Loucy (cell line): ENCODE data around the gene RHBDF1.
"Not testable (repeated sequence)": the region's sequence is repeated elsewhere in the genome, so short reads cannot be mapped to it uniquely, and the experiment has no call there.

ENCODE experiments used
- H2AFZ ChIP-seq: fragments of 200-600 bp; sonication (generic); 2 replicates; pipeline ENCODE4 v1.6.0; 2016; ENCODE audit warnings: antibody characterized with exemption, mild to moderate bottlenecking, low read length, moderate library complexity
- H3F3A ChIP-seq: fragments of 200-600 bp; 2 replicates; pipeline ENCODE4 v1.6.0; 2016; ENCODE audit warnings: antibody characterized with exemption, low read depth, mild to moderate bottlenecking
- H3K27me3 ChIP-seq: fragments of 200-600 bp; sonication (generic); 2 replicates; pipeline ENCODE4 v1.6.1; 2014; ENCODE audit warnings: low read length, mild to moderate bottlenecking; ENCODE audit not compliant: insufficient read depth, poor library complexity, severe bottlenecking
- H3K36me3 ChIP-seq: fragments of 200-600 bp; sonication (generic); 2 replicates; pipeline ENCODE4 v1.6.1; 2016; ENCODE audit warnings: low read length; ENCODE audit not compliant: insufficient read depth
- H3K4me1 ChIP-seq: fragments of 200-600 bp; sonication (generic); 2 replicates; pipeline ENCODE4 v1.5.1; 2014; ENCODE audit warnings: low read length, mild to moderate bottlenecking; ENCODE audit not compliant: insufficient read depth, poor library complexity, severe bottlenecking
- H3K4me2 ChIP-seq: fragments of 200-600 bp; sonication (generic); 2 replicates; pipeline ENCODE4 v1.6.0; 2014; ENCODE audit warnings: antibody characterized with exemption, low read length, low read depth, mild to moderate bottlenecking; ENCODE audit not compliant: poor library complexity, severe bottlenecking
- H3K4me3 ChIP-seq: fragments of 200-600 bp; sonication (generic); 2 replicates; pipeline ENCODE4 v1.5.1; 2014; ENCODE audit warnings: low read length, mild to moderate bottlenecking, mixed read lengths; ENCODE audit not compliant: poor library complexity, severe bottlenecking
- H3K79me2 ChIP-seq: fragments of 200-600 bp; sonication (generic); 2 replicates; pipeline ENCODE4 v1.6.1; 2014; ENCODE audit warnings: low read length; ENCODE audit not compliant: insufficient read depth
- H3K9ac ChIP-seq: fragments of 200-600 bp; sonication (generic); 2 replicates; pipeline ENCODE4 v1.6.0; 2014; ENCODE audit warnings: mild to moderate bottlenecking, low read depth, low read length, moderate library complexity; ENCODE audit not compliant: poor library complexity, severe bottlenecking
- H3K9me2 ChIP-seq: fragments of 200-600 bp; sonication (generic); replicated peaks from 2 replicates; pipeline ENCODE4 v1.6.1; 2016; ENCODE audit warnings: low read depth, low read length, mixed read lengths
- H3K9me3 ChIP-seq: fragments of 200-600 bp; sonication (generic); 2 replicates; pipeline ENCODE4 v1.6.1; 2014; ENCODE audit warnings: mild to moderate bottlenecking, antibody characterized with exemption, low read length, low read depth; ENCODE audit not compliant: insufficient read depth
- H4K20me1 ChIP-seq: fragments of 200-600 bp; sonication (generic); 2 replicates; pipeline ENCODE4 v1.6.0; 2014; ENCODE audit warnings: antibody characterized with exemption, low read length, mild to moderate bottlenecking; ENCODE audit not compliant: insufficient read depth, poor library complexity, severe bottlenecking
- EZH2phosphoT487 ChIP-seq: fragments of 200-600 bp; IDR thresholded peaks from 2 replicates; pipeline ENCODE4 v1.6.1; 2018; ENCODE audit warnings: antibody characterized with exemption, mild to moderate bottlenecking, moderate library complexity, borderline replicate concordance
- TF ChIP-seq, protein P1 (sequence below): fragments of 200-600 bp; sonication (generic); conservative IDR thresholded peaks from 2 replicates; pipeline ENCODE4 v1.5.1; 2014; ENCODE audit warnings: mild to moderate bottlenecking, antibody characterized with exemption, low read length

Gene RHBDF1

DNA sequence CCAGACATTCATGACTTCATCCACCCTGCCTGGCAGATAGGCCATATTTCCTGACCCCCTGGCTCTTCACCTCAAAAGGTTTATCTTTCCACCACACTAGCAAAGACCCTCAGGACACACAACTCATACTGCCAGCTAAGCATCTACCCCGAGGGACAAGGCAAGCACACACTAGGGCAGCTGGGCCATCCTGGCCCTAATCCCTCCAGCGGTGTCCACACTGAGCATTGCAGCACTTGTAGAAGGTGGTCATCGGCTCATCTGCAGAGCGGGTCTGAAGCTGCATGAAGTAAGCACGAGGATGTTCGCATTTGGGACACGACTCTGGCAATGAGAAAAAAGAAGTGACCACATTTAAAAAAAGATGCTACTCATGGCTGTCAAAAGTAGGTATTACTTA, 25.2 kb downstream of the RHBDF1 start:
- no peak overlapping the region for H3K4me3 ChIP-seq
- no peak overlapping the region for H3K4me2 ChIP-seq
- no peak overlapping the region for H3K9ac ChIP-seq
- peaks cover 9% of the 10 kb centered on the region for H4K20me1 ChIP-seq
- no peaks in the 10 kb centered on the region for H3F3A ChIP-seq
- peaks cover 10% of the 10 kb centered on the region; the same call in 1 of the 2 replicates for H3K36me3 ChIP-seq
- H3K4me1 ChIP-seq = peaks cover 18% of the 10 kb centered on the region
- H3K9me2 ChIP-seq = no peaks in the 10 kb centered on the region
- H3K9me3 ChIP-seq = no peaks in the 10 kb centered on the region
- H3K27me3 ChIP-seq = no peaks in the 10 kb centered on the region
- no peak for TF ChIP-seq EZH2phosphoT487
- TF ChIP-seq, protein P1, sequence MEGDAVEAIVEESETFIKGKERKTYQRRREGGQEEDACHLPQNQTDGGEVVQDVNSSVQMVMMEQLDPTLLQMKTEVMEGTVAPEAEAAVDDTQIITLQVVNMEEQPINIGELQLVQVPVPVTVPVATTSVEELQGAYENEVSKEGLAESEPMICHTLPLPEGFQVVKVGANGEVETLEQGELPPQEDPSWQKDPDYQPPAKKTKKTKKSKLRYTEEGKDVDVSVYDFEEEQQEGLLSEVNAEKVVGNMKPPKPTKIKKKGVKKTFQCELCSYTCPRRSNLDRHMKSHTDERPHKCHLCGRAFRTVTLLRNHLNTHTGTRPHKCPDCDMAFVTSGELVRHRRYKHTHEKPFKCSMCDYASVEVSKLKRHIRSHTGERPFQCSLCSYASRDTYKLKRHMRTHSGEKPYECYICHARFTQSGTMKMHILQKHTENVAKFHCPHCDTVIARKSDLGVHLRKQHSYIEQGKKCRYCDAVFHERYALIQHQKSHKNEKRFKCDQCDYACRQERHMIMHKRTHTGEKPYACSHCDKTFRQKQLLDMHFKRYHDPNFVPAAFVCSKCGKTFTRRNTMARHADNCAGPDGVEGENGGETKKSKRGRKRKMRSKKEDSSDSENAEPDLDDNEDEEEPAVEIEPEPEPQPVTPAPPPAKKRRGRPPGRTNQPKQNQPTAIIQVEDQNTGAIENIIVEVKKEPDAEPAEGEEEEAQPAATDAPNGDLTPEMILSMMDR = no peak
- H2AFZ ChIP-seq = no peak overlapping the region
- H3K79me2 ChIP-seq = peaks cover 14% of the 10 kb centered on the region; the same call in 1 of the 2 replicates

DNA sequence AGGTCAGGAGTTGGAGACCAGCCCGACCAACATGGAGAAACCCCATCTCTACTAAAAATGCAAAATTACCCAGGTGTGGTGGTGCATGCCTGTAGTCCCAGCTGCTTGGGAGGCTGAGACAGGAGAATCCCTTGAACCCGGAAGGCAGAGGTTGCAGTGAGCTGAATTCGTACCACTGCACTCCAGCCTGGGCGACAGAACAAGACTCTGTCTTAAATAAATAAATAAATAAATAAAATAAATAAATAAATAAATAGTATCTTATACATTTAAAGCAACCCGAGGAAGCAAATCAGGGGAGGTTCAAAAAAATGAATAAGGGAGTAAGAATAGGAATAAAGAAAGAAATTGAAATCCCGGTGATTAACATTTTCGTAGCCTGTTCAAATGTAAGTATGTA, 25.9 kb downstream of the RHBDF1 start:
- not testable (repeated sequence) for H3K9me3 ChIP-seq, H3K9me2 ChIP-seq, H3K9ac ChIP-seq, H3K4me3 ChIP-seq, H4K20me1 ChIP-seq, H3K79me2 ChIP-seq, H2AFZ ChIP-seq, H3K27me3 ChIP-seq, H3K4me2 ChIP-seq, H3F3A ChIP-seq
- Histone ChIP-seq H3K4me1 (peaks cover 18% of the 10 kb centered on the region), H3K36me3 (peaks cover 10% of the 10 kb centered on the region; the same call in 1 of the 2 replicates)

GRCh38 chr16:45454-45853, 27.0 kb downstream of the RHBDF1 start:
- Histone ChIP-seq H3K36me3 (peaks cover 10% of the 10 kb centered on the region; the same call in 1 of the 2 replicates), H3K79me2 (no peaks in the 10 kb centered on the region; the same call in 1 of the 2 replicates)

GRCh38 chr16:44655-45054, 27.8 kb downstream of the RHBDF1 start:
- no peak overlapping the region for H3K4me3 ChIP-seq
- H3K9me2 ChIP-seq = no peaks in the 10 kb centered on the region
- no peaks in the 10 kb centered on the region for H4K20me1 ChIP-seq
- H3K27me3 ChIP-seq = no peaks in the 10 kb centered on the region
- H3K9me3 ChIP-seq = no peaks in the 10 kb centered on the region
- H3K36me3 ChIP-seq = peaks cover 10% of the 10 kb centered on the region; the same call in 1 of the 2 replicates
- TF ChIP-seq, protein P1 = no peak
- no peak overlapping the region for H2AFZ ChIP-seq
- H3K4me2 ChIP-seq = no peak overlapping the region
- no peaks in the 10 kb centered on the region; the same call in 1 of the 2 replicates for H3K79me2 ChIP-seq
- no peaks in the 10 kb centered on the region for H3F3A ChIP-seq
- peaks cover 8% of the 10 kb centered on the region for H3K4me1 ChIP-seq
- H3K9ac ChIP-seq = no peak overlapping the region

More at GRCh38 chr16:45454-45853, 27.0 kb downstream of the RHBDF1 start:
- H4K20me1 ChIP-seq = peaks cover 1% of the 10 kb centered on the region
- no peak overlapping the region for H3K4me2 ChIP-seq
- no peak overlapping the region for H3K9ac ChIP-seq
- no peak overlapping the region for H3K4me3 ChIP-seq
- H3K4me1 ChIP-seq = peaks cover 8% of the 10 kb centered on the region
- H3K27me3 ChIP-seq = no peaks in the 10 kb centered on the region
- TF ChIP-seq EZH2phosphoT487 = no peak
- TF ChIP-seq, protein P1 = no peak
- H3K9me3 ChIP-seq = no peaks in the 10 kb centered on the region
- H3K9me2 ChIP-seq = no peaks in the 10 kb centered on the region
- H3F3A ChIP-seq = no peaks in the 10 kb centered on the region
- no peak overlapping the region for H2AFZ ChIP-seq
